ENCODE results near the gene LGALS3BP.

GRCh38 chr17:79028496-79029326, 49.0 kb upstream of the LGALS3BP start:
- TF ChIP-seq TRIM24 (CRISPR knock-in tag; IDR thresholded peaks at IDR 0.05) (no peak), TMF1 (CRISPR knock-in tag; IDR thresholded peaks at IDR 0.05; ENCODE audit: low read depth) (no peak), GABPA (IDR thresholded peaks at IDR 0.05; ENCODE audit: low read depth, low read length) (no peak), GABPA (CRISPR knock-in tag; IDR thresholded peaks at IDR 0.05; ENCODE audit: low read depth) (no peak), POGK (CRISPR knock-in tag; conservative IDR thresholded peaks at IDR 0.05) (no peak), IRF1 (CRISPR knock-in tag; IDR thresholded peaks at IDR 0.05; ENCODE audit: low read depth) (no peak), EP300 (IDR thresholded peaks at IDR 0.05; ENCODE audit: low read depth in 2 of 2, low read length in 2 of 2) (no peak), EP300 (CRISPR knock-in tag; IDR thresholded peaks at IDR 0.05; ENCODE audit: borderline replicate concordance) (no peak), FOXK2 (IDR thresholded peaks at IDR 0.05) (no peak), EHMT2 (IDR thresholded peaks at IDR 0.05; ENCODE audit: borderline replicate concordance, low read depth, low read length) (no peak), ATAD3A (CRISPR knock-in tag; IDR thresholded peaks at IDR 0.05) (no peak)
- TF ChIP-seq, protein P1, sequence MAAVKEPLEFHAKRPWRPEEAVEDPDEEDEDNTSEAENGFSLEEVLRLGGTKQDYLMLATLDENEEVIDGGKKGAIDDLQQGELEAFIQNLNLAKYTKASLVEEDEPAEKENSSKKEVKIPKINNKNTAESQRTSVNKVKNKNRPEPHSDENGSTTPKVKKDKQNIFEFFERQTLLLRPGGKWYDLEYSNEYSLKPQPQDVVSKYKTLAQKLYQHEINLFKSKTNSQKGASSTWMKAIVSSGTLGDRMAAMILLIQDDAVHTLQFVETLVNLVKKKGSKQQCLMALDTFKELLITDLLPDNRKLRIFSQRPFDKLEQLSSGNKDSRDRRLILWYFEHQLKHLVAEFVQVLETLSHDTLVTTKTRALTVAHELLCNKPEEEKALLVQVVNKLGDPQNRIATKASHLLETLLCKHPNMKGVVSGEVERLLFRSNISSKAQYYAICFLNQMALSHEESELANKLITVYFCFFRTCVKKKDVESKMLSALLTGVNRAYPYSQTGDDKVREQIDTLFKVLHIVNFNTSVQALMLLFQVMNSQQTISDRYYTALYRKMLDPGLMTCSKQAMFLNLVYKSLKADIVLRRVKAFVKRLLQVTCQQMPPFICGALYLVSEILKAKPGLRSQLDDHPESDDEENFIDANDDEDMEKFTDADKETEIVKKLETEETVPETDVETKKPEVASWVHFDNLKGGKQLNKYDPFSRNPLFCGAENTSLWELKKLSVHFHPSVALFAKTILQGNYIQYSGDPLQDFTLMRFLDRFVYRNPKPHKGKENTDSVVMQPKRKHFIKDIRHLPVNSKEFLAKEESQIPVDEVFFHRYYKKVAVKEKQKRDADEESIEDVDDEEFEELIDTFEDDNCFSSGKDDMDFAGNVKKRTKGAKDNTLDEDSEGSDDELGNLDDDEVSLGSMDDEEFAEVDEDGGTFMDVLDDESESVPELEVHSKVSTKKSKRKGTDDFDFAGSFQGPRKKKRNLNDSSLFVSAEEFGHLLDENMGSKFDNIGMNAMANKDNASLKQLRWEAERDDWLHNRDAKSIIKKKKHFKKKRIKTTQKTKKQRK (IDR thresholded peaks at IDR 0.05; ENCODE audit: low read length): no peak
- TF ChIP-seq, protein P2, sequence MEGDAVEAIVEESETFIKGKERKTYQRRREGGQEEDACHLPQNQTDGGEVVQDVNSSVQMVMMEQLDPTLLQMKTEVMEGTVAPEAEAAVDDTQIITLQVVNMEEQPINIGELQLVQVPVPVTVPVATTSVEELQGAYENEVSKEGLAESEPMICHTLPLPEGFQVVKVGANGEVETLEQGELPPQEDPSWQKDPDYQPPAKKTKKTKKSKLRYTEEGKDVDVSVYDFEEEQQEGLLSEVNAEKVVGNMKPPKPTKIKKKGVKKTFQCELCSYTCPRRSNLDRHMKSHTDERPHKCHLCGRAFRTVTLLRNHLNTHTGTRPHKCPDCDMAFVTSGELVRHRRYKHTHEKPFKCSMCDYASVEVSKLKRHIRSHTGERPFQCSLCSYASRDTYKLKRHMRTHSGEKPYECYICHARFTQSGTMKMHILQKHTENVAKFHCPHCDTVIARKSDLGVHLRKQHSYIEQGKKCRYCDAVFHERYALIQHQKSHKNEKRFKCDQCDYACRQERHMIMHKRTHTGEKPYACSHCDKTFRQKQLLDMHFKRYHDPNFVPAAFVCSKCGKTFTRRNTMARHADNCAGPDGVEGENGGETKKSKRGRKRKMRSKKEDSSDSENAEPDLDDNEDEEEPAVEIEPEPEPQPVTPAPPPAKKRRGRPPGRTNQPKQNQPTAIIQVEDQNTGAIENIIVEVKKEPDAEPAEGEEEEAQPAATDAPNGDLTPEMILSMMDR (CRISPR knock-in tag; IDR thresholded peaks at IDR 0.05): peak; percentile 55

Data from HepG2 (cell line).